K562 treated with DMSO at 1 percent for 4 hours (cell line): ENCODE results near the gene ERI2. TPM values are rescaled to one million over a fixed set of nuclear protein-coding genes. Genes with fewer than 3 reads are reported as not detected.

Source experiments
- total RNA-seq: library from RNA; unstranded; fragments of 300-600 nt; gene quantifications from 2 replicates; pipeline ENCODE4 v1.2.3, GENCODE V29; 2022; ENCODE audit not compliant: insufficient read depth

Gene ERI2
- total RNA-seq, result 21.8 and 26.7 TPM in 2 replicates

GRCh38 chr16:20806168-20807050 lies at the start of gene ERI2, which contains the start of gene REXO5:
TSS of gene ERI2 (minus strand) at chr16:20806472. CDS start at chr16:20806430, 42 bp downstream.
TSS of gene REXO5 (plus strand) at chr16:20806527. CDS start at chr16:20806954, 427 bp downstream.

GRCh38 chr16:20763461-20764232 lies 42.6 kb downstream of the ERI2 start, which contains the start of gene ACSM3:
TSS of gene ACSM3 (plus strand) at chr16:20764014. CDS start at chr16:20770035, 6,021 bp downstream.

Other genes starting within 250 kb of the ERI2 start
- gene ACSM2B, start 230.1 kb downstream of the ERI2 start, total RNA-seq, result 1.8 and 16.9 TPM in 2 replicates
- gene ACSM1, start 108.8 kb downstream of the ERI2 start, total RNA-seq, result 4.0 TPM in 1 of 2 replicates, not detected in the other
- 15.7 and 18.8 TPM in 2 replicates for gene THUMPD1, start 64.7 kb downstream of the ERI2 start, total RNA-seq
- gene ACSM3, start 42.5 kb downstream of the ERI2 start, total RNA-seq, result 265 and 316 TPM in 2 replicates
- gene REXO5, start 55 bp upstream of the ERI2 start, total RNA-seq, result 23.6 and 24.3 TPM in 2 replicates
- gene DCUN1D3, start 93.9 kb upstream of the ERI2 start, total RNA-seq, result 2.4 and 3.0 TPM in 2 replicates
- gene LYRM1, start 94.3 kb upstream of the ERI2 start, total RNA-seq, result 46.5 and 69.2 TPM in 2 replicates